Upper lobe of left lung (tissue), 4 donors: Measurements from ENCODE around the gene MARCHF3.

Experiments used
- POLR2AphosphoS5 ChIP-seq, 2 donors: sonication (generic); formaldehyde crosslinking; IDR thresholded peaks; one replicate each; pipeline ENCODE4 v1.5.1; 2017; ENCODE audit warnings: antibody characterized with exemption in 2 of 2
- TF ChIP-seq, protein P1 (sequence below), 6 experiments: fragments of 450-650 bp in 4 of 6; fragments of 200-600 bp in 2 of 6; sonication (generic) in 2 of 6; IDR thresholded peaks; one replicate each; pipeline ENCODE4 v1.5.1; 2016 to 2019; ENCODE audit warnings: antibody characterized with exemption in 6 of 6

DNA sequence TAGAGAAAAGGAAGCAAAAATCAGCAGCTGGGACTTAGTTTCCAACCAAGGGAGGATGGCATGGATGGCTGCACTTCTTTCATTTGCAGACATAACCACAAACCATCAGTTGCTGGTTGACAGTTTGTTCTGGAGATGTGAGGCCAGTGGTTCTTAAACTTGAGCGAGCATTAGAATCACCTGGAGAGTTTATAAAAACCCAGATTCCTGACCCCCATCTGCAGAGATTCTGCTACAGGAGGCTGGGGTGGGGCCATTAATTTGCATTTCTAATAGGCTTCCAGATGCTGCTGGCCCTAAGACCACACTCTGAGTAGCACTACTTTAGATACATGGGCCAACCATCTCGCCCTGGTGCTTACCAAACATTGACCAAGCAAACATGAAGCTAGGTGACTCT is 60.8 kb downstream of the MARCHF3 start:
- TF ChIP-seq POLR2AphosphoS5 (IDR thresholded peaks at IDR 0.05), result no peak
- TF ChIP-seq, protein P1, sequence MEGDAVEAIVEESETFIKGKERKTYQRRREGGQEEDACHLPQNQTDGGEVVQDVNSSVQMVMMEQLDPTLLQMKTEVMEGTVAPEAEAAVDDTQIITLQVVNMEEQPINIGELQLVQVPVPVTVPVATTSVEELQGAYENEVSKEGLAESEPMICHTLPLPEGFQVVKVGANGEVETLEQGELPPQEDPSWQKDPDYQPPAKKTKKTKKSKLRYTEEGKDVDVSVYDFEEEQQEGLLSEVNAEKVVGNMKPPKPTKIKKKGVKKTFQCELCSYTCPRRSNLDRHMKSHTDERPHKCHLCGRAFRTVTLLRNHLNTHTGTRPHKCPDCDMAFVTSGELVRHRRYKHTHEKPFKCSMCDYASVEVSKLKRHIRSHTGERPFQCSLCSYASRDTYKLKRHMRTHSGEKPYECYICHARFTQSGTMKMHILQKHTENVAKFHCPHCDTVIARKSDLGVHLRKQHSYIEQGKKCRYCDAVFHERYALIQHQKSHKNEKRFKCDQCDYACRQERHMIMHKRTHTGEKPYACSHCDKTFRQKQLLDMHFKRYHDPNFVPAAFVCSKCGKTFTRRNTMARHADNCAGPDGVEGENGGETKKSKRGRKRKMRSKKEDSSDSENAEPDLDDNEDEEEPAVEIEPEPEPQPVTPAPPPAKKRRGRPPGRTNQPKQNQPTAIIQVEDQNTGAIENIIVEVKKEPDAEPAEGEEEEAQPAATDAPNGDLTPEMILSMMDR (IDR thresholded peaks at IDR 0.05), result no peak
